ENCODE measurements around the gene OSBPL5.
"Not testable (repeated sequence)": the region's sequence is repeated elsewhere in the genome, so short reads cannot be mapped to it uniquely, and the experiment has no call there.

Gene OSBPL5

DNA sequence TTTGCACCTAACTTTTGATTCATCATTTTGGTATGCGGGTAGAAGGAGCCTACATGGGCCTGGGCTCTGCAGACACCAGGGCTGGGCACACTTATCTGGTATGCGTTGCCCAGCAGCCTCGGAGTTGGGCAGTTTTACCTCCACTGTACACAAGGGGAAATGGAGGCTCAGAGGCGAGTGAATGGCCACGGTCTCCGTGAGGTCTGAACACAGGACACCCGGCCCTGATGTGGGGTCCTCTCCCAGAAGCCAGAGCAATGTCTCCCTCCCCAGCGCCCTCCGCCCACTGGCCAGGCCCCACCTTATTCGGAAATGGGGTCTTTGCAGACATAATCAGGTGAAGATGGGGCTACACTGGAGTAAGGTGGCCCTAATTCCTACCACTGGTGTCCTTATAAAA is 43.7 kb downstream of the OSBPL5 start:
- no peak for DNase-seq (ENCODE audit: low read depth in 2 of 2)

DNA sequence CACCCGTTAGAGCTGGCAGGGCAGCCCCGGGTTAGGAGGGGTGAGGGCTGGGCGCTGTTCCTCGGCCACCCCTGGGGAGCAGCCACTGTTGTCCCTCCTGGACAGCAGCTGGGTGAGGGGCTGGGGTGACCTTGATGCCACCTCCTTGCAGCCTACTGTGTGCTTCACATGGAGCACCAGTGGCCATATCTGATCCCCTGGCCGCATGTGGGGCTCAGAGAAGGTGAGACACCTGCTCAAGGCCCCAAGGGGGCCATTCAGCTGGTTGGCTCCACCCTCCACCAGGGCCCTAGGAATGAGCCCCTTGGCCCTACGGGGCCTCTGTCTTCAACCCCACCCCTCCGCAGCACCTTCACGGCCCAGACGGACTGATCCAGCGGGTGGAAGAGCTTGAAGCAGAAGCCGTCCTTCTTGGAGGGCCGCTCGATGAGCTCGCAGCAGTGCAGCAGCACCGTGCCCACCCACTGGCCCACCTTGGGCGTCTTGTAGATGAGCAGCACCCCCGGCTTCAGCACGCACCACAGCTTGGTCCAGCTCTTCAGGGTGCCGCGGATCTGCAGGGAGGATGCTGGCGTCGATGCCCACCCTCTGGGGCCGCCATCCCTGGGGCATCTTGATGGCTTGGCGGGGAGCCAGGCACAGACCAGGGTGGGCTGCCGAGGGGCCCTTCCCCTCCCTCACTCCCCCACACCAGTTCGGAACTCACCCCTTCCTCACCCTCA is 44.9 kb downstream of the OSBPL5 start:
- no peak for DNase-seq (ENCODE audit: low read depth in 2 of 2)

DNA sequence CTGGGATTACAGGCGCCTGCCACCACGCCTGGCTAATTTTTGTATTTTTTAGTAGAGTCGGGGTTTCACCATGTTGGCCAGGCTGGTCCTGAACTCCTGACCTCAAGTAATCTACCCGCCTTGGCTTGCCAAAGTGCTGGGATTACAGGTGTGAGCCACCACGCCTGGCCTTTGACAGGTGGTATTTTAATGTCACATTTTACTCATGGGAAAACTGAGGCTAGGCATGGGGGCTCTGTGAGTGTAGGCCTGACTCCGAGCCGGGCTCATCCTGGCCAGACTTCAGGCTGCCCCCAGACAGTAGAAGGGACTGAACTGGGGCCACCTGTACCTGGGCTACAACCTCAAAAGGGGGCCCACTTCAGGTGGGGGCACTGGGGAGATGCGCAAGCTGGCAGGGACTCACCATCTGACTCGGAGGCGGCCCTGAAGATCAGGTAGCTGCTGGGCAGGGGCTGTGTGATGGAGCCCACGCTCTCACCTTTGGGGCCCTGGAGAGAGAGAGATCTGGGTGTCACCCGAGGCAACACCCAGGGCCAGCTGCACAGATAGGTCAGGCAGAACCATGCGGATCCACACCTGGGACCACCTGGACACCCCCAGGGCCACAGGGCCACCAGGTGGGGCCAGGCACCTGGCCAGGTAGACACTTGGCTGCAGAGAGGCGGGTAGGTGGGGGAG is 45.8 kb downstream of the OSBPL5 start:
- no peak for DNase-seq (ENCODE audit: low read depth in 2 of 2)

DNA sequence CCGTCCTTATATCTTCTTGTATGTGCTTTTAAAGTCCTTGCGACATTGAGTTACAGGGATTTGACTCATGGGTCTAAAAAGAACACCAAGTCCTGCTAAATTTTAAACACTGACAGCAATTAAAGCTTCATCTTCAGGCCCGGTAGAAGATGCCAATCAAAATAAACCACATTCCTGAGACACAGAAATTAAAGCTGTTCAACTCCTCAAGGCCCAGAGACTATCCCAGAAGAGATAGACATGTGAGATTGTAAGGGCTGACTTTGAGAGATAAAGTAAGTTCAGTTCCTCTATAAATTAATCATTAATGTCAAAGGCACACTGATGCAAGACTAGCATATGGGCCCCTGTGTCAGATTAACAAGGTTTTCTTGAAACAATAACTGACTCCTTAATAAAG is 49.8 kb downstream of the OSBPL5 start:
- no peak for DNase-seq (ENCODE audit: low read depth in 2 of 2)

DNA sequence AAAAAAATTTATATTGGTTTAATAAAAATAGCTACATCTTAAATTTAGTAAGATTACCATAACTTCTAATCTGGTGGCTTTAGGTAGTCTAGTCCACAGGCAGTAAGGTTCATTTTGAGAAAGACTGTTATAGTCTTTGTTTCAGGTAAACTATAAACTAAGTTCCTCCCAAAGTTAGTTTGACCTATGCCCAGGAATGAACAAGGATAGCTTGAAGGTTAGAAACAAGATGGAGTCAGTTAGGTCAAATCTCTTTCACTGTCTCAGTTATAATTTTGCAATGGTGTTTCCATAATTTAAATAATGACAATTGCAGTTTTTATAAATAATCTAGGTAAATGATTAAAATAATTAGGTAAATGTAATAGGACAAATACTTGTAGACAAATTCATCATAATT is 51.4 kb downstream of the OSBPL5 start:
- not testable (repeated sequence) for DNase-seq (ENCODE audit: low read depth in 2 of 2)

DNA sequence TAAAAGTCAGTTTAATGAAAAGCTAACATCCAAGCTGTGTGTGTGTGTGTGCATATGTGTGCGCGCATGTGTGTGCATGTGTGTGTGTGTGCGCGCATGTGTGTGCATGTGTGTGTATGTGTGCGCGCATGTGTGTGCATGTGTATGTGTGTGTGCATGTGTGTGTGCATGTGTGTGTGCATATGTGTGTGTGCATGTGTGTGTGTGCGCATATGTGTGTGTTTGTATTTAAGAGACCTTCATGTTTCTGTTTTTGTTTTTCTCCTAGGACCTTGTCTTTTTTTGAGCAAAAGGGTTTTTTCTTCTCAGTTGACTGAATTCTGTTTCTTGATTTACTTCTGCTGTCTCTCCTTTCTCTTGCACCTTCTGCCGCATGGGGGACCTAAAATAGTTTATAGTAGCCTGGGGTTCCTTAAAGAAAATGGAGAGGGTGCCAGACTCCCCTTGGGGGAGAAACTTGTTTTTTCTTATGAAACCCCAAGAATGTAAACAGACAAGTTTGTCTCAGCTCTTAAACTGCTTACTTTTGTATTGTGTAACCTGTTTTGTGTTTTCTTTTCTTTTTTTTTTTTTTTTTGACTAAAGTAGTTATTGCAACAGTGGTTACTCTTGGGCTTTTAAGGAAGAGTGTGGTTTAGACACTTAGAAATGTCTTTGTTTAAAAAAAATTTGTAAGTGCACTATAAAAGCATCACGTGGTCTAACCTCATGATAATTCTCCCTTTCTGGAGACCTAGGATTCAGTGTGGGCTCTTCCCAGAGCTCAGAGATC is 53.0 kb downstream of the OSBPL5 start:
- DNase-seq (ENCODE audit: low read depth in 2 of 2), result no peak

DNA sequence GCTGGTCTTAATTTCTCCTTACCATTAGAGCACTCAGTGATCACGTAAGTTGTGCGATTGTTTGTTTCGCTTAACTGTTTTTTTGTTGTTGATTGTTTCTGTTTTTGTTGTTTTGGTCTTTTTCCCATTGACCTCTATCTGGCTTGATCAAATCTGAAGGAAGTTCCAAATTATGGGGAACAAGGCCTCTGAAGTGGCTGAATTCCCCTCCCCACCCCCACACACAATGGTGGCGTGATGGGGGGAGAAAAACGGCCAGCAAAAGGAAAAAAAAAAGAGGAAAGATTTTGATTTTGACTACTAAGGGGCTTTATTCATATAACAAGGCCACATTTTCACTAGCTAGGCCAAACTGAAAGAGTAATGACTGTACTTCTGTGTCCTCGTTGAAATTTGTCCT is 53.6 kb downstream of the OSBPL5 start:
- DNase-seq (ENCODE audit: low read depth in 2 of 2), result no peak

DNA sequence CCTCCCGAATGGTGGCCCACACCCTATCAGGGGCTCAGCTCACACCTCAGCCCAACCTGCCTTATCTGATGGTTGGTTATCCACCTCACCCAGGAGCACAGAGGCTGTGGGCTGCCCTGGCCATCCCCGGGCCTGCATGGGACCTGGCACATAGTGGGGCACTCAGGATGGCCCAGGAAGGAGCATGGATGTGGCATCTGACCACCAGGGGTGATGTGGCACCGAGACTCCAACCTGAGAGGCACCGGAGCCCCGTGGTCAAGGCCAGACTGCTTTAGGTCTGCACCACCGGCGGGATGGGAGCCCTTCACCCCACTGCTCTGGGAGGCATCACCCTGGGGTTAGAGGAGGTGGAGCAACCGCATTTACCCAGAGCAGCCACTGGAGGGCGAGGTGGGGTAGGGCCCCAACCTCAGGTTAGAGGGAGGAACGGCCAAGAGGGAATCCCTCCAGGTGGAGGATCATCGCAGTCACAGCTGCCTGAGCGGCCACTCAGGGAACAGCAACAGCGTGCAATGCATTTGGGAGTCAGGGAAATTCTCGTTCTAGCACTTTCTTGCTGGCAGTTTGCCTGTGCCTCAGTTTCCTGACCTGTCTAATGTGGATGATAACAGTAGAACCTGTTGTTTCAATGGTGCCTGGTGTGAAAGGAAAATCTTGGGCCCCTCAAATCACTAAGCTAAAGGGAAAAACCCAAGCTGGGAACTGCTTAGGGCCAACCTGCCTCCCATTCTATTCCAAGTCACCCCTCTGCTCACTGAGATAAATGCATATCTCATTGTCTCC is 55.0 kb downstream of the OSBPL5 start:
- peak in 1 of 2 donors; percentile 11 for DNase-seq (ENCODE audit: low read depth in 2 of 2)

DNA sequence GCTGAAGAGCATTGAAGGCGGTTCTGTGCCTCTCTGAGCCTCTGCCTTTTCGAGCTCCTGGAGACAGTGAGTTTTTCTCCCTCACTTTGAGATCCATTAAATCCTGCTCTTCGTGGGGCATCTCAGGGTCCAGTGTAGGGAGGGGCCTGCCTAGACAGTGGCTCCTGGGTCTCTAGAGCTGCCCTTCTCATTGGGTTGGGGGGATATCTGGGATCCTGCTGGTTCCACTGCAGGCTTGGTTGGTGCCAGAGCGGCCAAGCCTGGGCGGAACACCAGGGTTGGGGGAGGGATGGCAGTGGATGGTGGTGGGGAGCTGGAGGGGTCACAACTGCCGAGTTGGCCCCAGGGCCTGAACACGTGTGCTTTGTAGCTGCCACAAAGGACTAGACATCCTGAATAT is 55.7 kb downstream of the OSBPL5 start:
- DNase-seq (ENCODE audit: low read depth in 2 of 2), result no peak

DNA sequence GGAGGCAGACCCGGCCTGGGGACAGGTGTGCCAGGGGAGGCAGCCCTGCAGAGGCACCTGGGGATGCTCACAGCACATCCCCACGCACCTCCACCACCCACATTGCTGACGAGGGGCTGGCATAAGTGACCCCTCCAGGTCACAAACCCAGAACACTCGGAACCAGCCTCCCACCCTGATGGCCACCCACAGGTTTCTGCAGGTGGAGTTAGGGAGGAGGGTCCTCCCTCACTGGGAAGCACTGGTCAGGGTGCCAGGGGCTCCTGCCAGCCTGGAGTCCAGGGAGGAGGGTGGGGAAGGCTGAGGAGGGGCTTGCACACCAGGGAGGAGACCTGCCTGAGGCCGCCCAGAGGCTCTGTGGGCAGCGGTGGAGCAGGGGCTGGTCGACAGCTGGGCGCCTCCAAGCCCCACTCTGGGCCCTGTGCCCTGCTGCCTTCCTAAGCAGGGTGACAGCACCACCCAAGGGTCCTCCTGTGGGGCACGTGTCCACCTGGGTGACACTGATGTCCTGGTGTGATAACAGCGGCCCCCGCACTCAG is 56.9 kb downstream of the OSBPL5 start:
- DNase-seq (ENCODE audit: low read depth in 2 of 2), result no peak

DNA sequence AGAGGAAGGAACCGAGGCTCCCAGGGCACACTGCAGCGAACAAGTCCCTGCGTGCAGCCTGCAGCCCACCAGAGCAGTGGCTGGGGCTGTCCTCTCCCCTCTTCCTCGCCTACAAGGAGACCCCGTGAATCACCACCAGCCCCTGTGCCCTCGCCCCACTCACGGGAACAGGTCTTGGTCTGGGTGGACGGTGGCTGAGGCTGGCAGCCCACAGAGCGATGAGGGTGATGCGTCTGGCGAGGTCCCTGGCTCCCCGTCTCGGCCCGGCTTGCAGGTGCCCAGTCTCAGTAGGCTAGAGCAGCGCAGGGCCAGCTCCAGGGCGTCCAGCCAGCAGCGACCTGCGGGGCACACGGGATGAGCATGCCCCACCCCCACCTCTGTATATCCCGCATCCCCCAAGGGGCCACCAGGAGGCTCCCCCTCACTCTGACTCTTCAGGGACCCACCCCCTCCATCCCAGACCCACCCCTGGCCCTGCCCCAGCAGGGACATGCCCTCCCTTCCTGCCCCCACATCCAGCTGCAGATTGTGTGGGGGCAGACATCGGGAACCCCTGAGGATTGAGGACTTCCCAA is 57.4 kb downstream of the OSBPL5 start:
- no peak for DNase-seq (ENCODE audit: low read depth in 2 of 2)

DNA sequence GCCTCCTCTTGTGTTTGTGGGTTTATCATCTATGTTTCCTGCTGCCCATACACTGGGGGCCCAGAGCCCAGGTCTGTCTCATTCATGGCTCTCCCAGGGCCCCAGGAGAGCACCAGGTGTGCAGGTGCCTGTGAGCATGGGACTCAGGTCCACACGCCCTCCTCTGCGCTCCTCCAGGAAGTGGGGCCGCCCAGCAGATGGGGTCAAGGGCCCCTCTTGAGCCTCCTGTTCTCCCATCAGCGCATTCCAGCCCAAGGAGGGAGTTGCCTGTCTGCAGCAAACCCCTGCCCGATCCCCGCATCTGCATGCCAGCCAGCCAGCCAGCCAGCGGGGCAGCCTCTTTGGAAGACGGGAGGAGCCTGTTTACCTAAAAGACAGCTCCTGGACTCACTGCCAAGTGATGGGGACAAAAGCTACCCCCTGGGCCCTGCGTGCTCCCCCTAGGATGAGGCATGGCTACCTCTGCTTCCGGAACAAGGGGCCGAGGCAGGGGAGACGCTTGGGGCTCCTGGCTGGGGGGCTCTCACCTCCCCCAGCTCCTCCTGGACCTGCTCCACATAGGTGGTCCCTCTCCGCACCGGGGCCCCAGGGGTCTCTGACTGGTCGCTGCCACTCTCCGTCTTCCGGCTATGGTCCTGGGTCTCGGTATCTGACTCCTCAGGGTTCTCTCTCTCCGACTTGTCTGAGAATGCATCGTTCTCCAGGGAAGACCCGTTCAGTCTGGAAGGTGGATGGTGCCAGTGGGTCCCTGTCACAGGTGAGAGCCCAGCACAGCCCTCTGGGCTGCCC is 58.2 kb downstream of the OSBPL5 start:
- no peak for DNase-seq (ENCODE audit: low read depth in 2 of 2)

DNA sequence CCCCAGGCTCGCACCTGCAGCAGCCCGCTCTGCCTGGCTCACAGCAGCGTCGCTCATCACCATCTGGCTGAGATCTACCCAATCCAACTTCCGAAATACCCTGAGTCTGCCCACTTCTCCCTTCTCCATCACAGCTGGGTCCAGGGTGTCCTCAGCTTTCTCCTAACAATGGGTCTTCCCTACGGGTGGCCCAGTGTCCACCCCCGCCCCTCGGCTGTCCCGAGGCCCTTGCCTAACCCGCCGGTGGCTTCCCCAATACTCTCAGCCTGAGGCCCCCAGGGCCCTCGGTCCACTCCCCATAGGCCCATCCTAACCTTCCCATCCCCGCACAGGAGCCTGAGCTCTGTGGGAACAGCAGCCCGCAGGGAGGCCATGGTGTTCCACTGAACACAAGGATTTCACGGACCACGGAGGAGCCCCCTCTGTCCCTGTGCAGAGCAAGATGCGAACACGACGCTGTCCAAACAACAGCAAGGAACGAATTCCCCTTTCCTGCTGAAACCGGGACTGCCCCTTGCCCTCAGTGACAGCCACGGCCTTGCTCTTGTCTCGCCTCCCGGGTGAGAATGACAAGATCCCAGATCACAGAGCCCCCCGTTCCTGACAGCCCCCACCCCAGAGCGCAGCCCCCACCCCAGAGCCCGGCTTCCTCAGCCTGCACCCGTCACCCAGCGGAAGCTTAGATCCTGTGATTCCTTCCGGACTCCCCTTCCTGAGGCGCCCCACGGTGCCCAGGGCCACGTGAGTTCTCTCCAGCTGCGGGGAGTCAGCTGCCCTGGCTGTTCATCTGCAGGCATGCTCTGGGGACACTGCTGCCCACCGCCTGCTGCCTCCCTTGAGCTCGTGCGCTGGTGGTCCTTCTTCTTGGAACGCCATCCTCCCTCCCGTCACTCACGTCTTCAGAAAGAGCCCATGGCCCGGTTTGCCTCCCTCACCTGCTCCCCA is 59.0 kb downstream of the OSBPL5 start:
- no peak for DNase-seq (ENCODE audit: low read depth in 2 of 2)

DNA sequence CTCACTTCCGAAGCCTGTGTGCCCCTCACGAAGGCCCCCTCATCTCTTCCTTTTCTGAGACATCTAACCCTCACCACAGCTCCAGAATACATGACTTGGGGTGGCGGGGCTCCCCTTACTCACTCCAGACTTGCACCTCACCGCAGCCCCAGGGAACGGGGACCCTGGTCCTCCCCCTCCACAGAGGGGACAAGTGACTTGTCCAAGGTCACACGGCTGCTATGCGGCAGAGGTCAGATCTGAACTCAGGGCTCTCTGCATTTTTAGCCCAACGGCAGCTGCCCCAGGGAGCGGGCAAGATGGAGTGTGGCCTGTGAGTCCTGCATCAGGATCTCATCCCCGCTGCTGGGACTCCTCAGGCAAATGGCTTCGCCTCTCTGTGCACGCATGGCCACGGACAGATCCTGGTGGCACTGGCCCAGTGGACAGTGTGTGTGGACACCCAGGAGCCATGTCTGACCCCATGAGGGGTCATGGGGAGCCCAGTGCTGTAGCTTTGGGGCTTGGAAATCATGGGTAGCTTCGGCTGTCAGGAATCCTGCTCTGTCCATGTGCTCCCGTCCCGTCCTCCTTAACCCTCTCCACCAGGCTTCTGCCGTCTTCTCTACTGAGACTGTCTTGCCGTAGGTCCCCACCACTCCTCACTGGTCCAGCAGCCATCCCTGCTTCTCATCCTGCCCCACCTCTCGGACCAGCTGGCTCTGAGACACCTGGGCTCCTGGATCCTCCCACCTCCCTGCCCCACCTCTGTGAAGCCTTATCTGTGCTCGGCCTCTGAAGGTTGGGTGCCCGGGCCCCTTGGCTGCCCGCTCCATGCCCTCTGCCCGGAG is 59.9 kb downstream of the OSBPL5 start:
- DNase-seq (ENCODE audit: low read depth in 2 of 2), result no peak

DNA sequence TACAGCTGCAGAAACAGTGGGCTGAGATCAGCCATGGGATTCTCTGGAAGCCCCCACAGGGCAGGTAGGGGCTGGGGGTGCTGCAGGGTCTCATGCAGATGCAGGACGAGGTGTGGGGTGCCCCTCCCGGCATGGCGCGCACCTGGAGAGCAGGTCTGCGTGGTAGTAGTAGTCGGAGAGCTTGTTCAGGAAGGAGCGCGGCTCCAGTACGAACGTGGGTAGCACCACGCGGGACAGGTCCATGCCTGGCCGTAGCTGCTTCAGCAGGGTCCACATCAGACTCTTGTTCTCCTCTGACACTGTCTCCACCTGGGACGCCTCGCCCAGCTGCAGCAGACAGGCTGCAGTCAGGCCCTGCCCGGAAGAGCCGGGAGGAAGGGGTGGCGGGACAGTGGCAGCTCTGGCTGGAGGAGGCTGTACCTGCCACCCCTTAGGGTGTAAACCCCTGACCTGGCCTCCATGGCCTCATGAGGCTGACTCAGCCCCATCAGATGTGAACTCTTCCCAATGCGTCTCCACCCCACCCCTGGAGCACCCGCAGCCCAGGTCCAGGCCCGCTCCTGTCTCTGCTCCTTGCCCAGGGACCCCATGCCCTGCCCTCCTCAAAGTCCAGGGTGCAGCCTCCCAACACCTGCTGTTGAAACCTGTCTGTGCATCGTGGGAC is 60.9 kb downstream of the OSBPL5 start:
- DNase-seq (ENCODE audit: low read depth in 2 of 2), result no peak

DNA sequence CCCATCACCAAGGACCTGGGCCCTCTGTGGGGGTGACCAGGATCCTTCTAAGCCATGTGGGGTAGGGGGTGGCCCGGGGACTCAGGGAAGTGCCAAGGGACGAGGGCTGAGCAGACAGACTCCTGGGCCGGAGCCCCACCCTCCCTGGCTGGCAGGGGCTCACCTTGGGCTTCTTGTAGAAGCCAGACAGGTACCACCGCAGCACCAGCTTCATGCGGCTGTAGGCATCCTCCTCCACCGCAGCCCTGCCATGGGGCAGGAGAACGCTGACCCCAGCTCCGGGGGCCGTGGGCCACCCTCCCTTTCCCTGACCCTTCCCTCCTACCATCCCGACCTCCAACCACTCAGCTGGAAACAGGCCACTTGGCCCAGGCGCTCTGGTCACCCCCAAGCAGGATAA is 62.0 kb downstream of the OSBPL5 start:
- no peak for DNase-seq (ENCODE audit: low read depth in 2 of 2)

DNA sequence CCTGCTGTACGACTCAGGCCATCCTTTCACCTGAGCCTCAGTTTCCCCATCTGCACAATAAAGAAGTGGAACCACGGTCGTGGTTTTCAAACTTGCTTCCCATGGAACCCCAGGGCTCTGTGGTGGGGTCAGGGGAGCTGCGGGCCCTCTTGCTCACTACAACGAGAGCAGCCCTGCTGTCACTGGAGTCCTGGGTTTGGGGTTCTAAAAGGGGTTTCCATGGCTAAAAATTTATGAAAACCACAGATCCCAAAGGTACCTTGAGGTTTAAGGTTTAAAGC is 62.5 kb downstream of the OSBPL5 start:
- DNase-seq (ENCODE audit: low read depth in 2 of 2), result no peak

DNA sequence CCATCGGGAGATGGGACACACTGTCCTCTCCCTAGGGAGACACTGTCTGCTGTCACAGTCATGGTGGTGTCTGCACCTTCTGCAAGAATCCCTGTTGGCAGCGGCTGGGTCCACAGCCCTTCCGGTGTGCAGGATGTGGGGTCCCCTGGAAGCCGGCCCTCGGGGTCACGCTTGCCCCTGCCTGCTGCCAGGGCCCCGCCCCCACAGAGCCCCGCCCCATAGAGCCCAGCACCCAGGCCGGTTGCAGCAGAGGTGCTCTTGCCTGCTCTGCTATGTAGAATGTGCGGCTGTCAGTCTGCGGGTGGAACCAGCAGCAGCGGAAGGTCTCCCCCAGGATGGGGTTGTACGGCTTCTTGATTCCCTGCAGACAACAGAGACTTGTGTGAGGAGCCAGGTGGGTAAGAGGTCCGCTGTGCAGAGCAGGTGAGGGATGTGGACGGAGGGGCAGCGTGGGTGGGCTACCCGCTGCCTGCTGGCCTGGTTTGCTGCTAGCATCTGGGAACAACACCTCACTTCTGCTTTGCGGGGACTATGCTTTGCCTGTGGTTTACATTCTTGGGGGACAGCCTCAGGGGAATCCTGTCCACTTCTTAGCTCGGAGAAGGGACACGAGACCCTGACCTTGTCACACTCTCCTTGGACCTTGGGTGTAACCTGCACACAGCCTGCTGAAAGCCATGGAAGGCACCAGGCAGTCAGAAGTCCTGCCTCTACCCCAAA is 63.0 kb downstream of the OSBPL5 start:
- DNase-seq (ENCODE audit: low read depth in 2 of 2), result no peak
